Stimulated activated CD4-positive, alpha-beta T cell treated with anti-CD3 and anti-CD28 coated beads, Interleukin-4, amount 100 ng/mL, for 24 hours (primary cell): Measurements from ENCODE around the gene LRRC4C.

Experiments
- DNase-seq: peaks from one replicate; pipeline ENCODE4 v3.0.0-alpha.2; 2020

LRRC4C gene

DNA sequence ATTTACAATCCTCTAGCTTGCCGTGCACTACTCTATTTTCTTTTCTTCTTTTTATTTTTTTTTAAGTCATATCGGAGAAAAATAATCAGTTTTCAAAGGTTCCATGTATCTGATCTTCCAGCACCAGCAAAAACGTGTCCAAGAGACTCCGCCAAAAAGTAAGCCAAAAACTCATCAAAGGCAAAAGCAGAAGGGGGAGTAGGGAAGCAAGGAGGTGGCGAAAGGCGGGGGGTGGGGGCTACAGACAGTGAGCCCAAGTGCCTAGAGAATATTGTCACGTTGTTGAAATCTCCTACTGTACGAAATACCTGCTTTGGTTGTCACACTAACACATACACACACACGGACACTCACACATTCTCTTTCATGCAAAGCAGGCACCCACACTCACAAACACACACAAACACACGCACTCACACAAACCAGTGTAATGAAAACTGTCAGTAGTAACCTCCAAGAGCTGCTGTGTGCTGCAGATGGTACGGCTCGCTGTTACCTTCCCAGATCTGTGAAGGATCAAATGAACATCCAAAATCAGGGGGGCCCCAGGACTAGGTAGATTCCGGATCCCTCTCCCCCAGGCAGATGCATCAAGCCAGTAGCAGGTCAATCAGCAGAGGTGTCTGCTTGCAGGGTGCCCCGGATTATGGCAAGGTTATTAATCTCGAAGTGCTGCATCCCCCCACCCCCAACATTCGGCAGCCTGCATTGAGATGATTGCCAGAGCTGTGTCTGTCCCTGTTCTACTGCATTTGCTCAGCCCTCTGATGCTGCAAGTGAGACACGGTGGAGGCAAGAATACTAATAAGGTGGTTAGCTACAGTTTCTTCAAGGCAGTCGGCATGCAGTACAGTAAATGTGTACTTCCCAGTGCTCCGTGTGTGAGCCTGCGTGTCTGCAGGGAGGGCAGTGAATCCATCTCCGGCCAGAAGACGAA lies at the start of gene LRRC4C:
LRRC4C (minus strand) TSS at position 188 of the 937 bp plus-strand sequence.
- DNase-seq = no peak

DNA sequence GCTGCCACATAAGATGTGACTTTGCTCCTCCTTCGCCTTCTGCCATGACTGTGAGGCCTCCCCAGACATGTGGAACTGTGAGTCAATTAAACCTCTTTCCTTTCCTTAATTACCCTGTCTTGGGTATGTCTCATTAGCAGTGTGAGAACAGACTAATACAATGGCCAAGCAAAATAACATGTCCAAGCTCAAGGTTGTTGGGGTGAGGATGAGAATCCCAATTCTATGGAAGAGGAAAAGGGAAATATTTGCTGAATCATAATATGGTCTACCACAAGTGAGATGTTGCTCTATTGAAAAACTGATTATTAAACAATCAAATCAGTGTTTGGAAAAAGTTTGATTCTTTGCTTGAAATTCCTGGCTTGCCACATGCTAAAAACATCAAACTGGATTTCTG lies 48.7 kb upstream of the LRRC4C start:
- no peak for DNase-seq

DNA sequence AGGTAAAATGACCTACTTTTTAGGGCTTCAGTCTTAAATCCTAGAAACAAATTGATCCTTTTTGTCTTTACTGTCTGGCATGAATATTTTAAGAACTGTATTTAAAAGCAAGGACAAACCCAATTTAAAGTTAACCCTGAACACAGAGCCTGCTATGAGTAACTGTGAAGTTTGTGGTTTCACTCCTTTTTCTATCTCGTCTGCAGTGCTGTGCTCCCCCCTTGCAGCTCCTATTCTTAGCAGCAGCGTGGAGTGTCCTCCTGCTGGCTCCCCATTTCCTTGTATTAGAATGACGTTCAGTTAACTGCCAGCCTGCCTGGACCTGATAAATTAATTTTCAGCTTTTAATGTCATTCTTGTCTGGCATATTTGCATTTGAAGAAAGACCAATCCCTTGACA lies 40.0 kb upstream of the LRRC4C start:
- no peak for DNase-seq

DNA sequence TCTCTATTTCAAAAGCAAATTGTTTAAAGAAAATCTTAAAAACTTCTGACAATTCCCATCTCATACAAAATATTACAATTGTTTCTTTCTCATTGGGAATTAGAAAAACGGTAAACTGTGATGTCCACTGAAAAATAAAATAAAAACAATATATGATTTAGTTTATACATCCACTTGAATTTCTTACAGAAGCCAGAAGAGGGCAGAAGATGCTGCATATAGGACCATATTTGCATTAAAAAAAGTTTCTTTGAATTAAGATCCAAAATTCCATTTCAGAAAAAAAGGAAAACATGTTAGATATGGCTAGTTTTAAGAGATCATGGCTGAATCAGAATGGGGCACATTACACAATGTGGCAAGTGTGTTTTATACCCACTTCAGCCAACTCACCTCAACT lies 39.3 kb upstream of the LRRC4C start:
- DNase-seq = no peak

DNA sequence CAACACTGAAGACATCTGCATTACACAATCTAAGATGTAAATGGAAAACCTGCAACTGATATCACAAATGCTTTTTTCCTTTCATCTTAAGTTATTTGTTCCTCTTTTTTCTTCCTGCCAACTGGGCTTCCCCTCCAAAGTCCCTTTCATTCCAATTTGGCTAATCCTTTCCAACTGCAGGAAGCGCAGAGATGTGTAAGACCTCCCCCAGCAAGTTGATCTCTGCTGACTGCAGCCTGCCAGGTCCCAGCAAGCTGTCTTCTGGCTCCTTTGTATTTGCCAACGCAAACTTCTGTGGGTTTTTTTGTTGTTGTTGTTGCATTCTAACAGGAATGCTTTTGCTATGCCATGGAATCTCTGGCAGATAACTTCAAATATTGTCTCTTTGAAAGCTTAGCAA lies 38.5 kb upstream of the LRRC4C start:
- DNase-seq = no peak

DNA sequence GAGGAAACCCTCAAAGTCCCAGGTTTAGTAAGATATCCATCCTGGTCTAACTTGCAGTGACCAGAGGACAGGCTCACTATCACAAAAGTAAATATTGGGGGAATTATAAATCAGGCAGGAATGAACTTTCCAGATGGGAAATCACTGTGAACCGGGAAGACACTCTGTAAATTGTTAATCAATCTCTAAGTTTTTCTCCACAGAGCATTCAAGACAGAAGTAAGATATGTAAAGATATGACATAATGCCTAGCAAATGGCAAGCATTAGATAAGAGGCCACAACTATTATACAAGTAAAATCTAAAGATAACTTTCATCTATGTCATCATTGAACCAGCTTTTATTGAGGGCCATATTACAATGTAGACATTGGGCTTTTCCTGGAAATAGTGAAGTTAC lies 35.3 kb upstream of the LRRC4C start:
- DNase-seq = no peak

DNA sequence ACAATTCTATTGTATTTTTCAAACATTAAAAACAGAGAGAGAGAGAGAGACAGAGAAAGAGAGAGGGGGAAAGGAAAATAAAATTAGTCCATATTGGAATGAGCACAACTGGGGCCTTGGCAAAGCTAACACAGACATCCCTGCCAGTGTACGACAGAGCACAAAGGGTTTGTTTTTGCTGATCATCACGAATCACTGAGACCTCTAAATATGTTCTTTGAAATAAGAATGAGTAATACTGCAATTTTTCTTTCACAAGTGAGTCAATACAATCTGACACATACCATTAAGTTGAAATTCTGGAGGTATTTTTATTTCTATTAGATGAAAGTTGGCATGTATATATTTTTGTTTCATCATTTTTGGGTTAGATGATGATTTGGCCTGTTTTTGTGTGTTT lies 27.0 kb upstream of the LRRC4C start:
- DNase-seq = no peak

DNA sequence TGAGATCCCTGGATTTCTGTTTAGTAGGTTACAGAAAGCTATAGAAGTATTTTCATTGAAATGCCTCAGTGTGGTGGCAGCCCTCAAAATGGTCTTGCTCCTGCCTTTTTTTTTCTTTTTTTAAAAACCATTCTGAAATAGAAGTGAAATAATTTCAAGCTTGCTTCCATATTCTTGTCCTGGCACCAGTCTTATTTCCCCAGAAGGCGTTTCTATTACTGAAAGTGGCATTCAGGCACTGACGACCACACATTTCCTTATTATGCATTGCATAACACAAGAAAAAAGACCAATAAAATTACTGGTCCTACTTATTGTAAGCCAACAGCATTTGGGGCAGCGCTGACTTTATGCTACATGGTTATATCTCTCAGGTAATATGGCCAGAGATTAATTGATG lies 24.5 kb upstream of the LRRC4C start:
- no peak for DNase-seq

DNA sequence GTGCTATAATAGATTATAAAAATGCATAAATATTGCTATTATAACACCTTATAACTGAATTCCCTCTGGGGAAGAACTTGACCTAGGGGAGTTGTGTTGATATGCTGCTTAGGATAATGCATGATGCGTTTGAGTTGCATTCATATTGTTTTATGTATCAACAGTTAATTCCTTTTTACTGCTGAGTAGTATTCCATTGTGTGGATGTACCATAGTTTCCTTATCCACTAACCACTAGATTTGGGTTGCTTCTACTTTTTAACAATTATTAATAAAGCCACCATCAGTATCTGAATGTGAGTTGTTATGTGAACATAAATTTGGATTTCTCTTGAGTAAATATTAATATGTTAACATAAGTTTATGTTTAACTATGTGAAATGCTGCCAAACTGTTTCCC lies 19.7 kb upstream of the LRRC4C start:
- DNase-seq = no peak

DNA sequence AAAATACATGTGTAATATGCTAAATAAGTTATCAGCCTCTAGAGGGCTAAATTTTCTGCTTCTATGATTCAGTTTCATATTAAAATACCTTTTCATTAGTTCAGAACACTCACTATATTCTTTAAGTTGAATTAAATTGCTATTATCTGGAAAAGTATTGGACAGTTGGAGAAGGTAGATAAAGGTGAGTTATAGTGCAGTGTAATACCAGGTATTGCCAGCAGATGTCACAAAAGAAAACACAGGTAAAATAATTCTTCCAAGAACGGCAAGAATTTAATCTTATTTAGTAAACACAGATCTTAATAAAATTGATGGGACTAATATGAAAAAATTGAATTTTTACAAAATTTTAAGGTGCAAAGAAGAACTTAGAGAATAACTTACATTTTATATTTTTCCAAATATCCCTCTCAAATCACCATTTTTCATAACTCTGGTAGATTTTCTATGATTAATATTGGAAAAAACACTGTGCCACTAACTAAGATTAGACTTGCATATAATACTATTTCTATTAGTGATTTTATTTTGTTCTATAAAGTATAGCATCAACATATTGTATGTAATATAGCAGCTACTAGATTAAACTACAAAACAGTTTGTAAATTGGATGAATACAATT lies 1.7 kb upstream of the LRRC4C start:
- DNase-seq = no peak

DNA sequence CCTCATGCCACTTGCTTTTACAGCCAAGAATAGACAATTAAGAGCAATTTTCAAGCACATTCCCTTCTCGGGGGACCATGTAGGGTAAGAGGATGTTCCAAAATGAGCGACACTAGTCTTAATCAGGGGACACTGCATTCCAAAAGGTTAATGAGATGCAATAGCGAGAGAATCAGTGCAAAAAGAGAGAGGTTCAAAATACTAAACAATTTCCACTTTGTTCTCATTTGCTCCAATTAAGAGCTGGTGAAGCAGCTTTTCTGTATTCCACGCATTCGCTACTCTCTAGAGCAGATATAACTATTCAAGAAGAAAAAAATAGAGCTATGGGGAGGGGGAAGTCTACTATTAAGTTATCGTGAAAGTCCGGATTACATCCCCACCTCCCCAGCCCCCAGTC lies 811 bp downstream of the LRRC4C start:
- DNase-seq = no peak

DNA sequence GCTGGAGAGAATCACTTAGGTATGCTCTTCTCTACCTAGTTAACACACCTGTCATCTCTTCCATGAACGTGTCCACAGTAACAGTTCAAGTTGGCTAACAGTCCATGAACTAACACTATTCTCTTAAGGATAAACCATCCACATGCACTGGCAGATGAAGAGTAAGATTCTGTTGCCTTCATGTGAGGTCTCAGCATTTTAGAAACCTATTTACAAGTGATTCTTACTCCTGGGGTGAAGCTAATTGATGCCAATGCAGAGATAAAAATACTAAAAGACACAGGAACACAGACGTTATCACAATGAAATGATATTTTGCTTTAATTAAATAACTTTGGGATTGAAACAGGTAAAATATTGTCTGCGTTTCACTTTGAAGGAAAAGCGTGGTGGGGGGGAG lies 1.3 kb downstream of the LRRC4C start:
- DNase-seq = no peak

DNA sequence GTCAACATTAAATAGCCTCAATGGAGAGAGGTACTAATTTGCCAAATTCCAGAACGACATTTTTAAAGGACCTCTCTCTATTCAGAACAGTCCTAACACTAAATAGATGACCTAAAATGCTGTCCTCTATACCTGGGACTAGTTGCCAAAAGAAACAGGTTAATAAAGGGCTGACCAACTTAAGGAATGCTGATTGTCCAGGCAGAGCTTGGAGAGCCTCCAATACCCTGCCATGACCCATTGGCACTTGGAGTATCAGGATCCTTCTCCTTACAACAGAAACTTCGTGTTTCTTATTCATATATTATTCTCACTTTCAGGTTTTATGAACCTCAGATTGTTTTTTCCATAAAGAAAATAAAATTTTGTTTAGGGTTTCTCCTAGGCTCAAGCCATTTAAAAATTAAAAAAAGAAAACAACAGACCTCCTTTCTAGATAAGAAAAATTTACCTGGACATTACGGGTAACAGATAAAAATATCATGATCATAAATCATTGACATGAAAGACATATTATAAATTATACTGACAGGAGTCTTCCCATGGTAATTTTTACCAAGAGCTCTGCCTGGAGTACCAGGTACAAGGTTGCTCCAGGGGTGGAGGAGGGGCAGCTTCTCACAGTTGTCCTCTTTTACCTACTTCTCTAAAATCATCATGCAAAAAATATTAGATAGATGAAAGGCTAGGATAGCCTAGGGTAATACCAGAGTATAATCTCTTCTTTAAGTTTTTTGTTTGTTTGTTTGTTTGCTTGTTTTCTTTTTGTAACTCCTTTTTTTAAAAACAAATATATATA lies 2.0 kb downstream of the LRRC4C start:
- no peak for DNase-seq

DNA sequence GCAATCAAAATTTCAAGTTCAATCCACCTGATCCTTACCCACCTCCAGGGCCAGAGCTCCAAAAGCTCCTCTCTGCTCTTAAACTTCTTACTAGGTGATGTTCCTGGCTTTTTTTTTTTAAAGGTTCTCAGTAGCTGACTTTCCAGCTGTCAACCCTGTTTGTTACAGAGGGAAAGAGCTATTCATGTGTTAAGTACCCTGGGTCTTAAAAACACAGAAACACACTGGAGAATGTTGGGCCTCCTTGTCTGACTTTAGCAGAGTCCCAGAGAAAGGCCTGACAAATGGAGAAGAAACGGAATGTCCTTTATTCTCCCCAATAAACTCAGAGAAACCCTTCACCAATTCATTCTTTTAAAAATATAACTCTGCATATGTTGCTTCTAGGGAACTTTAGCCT lies 3.2 kb downstream of the LRRC4C start:
- no peak for DNase-seq

DNA sequence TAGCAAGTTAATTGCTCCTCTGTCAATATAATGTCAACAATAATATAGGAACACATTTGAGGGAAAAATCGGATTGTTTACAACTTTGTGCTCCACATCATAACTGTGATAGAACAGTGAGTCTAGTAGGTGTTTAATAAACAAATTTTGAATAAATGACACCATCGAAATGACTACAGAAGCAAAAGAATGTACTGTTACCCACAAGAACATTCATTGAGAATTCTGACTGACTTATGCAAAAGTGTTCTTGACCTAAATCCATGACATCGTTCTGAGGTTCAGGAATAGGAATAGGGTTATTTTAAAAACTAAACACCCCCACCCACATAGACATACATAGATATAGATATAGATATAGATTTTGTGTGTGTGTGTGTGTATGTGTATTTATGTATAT lies 8.4 kb downstream of the LRRC4C start:
- DNase-seq = no peak

DNA sequence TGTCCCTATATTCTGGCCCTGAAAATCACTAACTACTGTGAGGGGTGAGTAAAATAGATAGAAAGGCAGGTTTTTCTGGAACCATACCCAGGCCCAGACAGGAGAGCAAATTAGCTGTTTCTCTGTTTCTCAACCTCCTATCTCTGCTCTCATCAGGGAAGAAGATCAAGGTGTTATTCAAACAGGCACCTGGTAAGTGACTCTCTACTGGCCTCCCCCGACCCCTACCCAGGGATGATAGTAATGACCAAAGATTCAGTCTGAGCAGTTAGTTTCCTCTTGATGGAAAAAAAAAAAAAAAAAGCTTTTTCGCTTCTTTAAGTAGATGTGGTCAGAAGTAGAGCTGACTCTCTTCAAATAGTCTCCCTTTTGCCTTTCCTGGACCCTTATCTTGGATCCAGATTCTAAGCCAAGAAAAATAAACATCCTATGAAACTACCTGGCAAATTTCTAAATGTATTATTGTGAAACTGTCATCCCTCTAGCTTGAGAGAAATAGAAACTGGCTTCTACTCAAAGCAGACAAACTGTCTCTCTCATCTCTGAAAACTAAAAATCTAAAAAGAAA lies 9.9 kb downstream of the LRRC4C start:
- no peak for DNase-seq

DNA sequence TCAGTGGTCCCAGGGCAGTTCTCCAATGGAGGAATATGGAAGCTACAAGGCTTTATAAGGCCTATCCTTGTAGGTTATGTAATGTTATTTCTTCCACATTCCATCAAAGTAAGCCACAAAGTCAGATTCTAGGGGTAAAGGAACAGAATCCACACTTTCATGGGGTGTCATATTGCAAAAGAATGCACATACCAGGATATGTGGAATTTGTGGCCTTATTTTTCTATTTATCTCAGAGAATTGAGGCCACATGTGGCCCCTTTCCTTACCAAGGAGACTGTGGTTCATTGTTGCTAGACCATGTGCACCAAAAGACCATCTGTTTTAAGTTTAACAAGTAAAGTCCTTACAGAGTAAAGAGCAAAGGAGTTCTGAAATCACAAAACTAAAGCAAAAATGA lies 12.9 kb downstream of the LRRC4C start:
- DNase-seq = no peak

DNA sequence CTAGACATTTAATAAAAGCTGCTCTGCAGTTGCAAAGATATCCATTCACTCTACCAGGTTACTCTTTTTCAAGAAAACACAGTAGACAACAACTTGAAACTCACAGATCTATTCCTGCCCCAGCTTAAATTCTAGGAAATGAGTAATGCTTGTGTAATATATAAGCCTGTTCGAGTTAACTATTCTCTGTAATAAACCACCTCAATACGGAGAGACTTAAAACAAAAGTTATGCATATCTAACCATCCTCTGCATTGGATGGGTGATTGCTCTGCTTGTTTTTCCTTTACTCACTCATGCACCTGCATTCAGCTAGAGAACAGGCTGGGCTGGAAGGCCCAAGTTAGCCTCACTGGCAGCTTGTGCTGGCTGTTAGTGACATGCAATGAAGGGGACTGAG lies 13.3 kb downstream of the LRRC4C start:
- no peak for DNase-seq

DNA sequence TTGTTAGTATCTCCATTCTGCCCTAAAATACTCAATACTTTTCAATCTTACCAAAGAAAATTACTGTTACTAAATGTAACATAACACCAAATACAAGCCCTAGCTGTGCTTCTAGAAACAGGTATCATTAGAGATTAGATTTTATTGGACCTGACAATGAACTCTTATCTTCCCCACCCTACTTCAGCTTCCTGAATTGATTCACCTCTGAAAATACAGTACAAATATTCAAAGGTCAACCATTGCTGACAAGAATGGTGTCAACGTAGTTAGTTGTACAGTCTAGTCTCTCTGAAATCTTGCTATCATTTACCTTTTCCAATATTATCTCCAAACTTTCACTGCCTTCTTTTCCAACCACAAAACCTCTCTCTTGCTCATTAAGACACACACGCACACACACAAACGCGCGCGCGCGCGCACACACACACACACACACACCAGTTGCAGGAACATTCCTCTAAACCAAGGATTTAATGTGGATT lies 22.4 kb downstream of the LRRC4C start:
- no peak for DNase-seq

DNA sequence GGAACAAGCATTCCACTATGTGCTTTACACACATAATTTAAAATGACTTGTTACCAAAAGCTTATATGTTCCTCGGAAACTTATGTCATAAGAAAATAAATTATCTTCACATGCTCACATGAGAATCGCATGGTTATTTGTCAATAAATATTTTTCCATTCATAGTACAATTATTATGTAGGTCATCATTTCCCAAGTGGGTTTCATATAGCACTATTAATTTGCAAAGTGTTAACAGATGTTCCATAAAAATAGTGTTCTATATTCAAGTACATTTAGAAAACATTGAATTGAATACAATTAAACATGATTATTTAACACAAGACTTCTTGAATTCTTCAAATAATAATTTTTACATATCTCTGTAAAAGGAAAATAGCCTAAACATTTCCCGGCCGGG lies 23.9 kb downstream of the LRRC4C start:
- DNase-seq = no peak

DNA sequence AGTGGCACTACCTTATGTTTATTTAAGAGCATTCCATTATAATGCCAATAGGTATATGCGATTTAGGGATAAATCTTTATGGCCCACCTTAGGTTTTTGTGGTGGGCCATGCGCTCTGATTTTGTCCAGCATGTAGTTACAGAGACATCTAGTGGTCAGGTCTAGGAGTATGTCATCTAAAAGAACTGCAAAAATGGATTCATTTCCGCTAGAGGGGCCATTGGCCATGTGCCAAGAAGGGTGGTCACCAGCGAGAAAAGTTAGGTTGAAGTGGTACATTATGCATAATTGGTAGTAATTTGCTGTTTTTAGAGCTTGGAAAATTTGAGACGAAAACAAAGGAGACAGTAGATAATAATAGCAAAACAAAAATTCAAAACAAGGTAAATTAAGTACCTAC lies 27.7 kb downstream of the LRRC4C start:
- no peak for DNase-seq

DNA sequence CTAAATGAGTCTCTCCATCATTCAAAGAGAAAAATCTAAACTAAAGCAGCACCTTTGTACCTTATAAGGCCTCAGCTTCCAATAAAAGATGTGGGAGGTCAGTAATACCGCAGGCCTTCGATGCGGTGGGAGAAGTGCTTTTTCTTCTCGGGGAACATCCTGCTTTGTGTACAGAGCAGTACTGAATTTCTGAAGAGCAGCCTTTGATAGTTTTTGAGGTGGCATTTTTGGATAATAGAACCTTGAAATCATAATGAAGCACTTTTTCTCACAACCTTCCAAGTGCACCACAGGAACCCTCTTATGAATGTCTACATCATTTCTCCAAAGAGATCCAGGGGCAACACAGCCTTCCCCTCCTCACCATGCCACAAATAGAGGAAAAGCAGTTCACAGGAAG lies 39.6 kb downstream of the LRRC4C start:
- DNase-seq = no peak

DNA sequence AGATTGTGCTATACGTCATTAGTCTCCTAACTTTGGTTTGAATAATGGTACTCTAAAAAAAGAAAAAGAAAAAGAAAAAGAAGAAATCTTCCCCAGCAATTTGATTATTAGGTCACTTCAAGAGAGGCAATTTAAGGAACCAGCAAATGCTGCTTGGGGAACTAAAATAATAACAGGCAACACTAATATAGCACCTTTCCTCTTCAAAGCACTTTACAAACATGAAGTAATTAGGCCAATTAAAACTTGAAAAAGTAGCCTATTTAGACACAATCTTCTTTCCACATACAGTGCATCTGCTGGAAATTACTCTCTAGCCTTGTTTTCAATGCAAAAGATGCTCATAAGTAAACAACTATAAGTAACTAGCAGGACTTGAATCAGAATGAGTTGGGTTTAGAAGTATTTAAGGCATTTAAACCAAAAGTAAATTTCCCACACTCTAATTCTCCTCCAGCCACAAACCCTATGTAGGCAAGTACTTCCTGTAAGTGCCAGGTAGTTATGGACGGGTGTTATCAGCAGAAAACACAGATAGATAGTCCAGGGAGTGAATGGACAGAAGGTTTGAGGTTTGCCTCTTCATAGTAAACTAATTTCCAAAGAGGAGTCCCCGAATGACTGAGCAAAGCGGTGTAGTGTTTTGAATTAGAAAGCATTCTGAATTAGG lies 44.5 kb downstream of the LRRC4C start:
- no peak for DNase-seq
